Astrocyte (in vitro differentiated cells and primary cell): Measurements from ENCODE around the gene POU6F2.

Experiments used
- CTCF ChIP-seq: IDR thresholded peaks from 2 replicates; pipeline ENCODE4 v1.5.1; 2011; ENCODE audit warnings: low read depth, mild to moderate bottlenecking, inconsistent platforms, low read length, moderate library complexity; ENCODE audit not compliant: insufficient read depth
- EZH2 ChIP-seq: IDR thresholded peaks from 2 replicates; pipeline ENCODE4 v1.6.1; 2012; ENCODE audit warnings: mild to moderate bottlenecking, low read length, inconsistent platforms; ENCODE audit not compliant: insufficient read depth

- no peak for TF ChIP-seq CTCF
- TF ChIP-seq EZH2, result no peak
Measured at GRCh38 chr7:39458061-39458745, 480.5 kb downstream of the POU6F2 start.
